ENCODE results near the gene STAT5B. TPM values are rescaled to one million over a fixed set of nuclear protein-coding genes. Genes with fewer than 3 reads are reported as not detected.

STAT5B gene
- total RNA-seq, 3 donors from 2014 or later = 97.2 to 130 (median 101) TPM

- Histone ChIP-seq H3K27me3 (no peaks in the 10 kb centered on the region), H3K36me3 (no peaks in the 10 kb centered on the region), H3K4me1 (peaks cover 16 to 27% of the 10 kb centered on the region in 2 donors), H3K4me3 (no peak overlapping the region), H3K27ac (peak overlapping the region; percentile 91 to 92), H3K9me3 (no peaks in the 10 kb centered on the region)
- DNase-seq (ENCODE audit: low spot score in 2 of 2) = peak in 1 of 2 donors; percentile 2
- TF ChIP-seq POLR2A (IDR thresholded peaks at IDR 0.05) (no peak), POLR2AphosphoS5 (IDR thresholded peaks at IDR 0.05) (no peak)
- TF ChIP-seq, protein P1, sequence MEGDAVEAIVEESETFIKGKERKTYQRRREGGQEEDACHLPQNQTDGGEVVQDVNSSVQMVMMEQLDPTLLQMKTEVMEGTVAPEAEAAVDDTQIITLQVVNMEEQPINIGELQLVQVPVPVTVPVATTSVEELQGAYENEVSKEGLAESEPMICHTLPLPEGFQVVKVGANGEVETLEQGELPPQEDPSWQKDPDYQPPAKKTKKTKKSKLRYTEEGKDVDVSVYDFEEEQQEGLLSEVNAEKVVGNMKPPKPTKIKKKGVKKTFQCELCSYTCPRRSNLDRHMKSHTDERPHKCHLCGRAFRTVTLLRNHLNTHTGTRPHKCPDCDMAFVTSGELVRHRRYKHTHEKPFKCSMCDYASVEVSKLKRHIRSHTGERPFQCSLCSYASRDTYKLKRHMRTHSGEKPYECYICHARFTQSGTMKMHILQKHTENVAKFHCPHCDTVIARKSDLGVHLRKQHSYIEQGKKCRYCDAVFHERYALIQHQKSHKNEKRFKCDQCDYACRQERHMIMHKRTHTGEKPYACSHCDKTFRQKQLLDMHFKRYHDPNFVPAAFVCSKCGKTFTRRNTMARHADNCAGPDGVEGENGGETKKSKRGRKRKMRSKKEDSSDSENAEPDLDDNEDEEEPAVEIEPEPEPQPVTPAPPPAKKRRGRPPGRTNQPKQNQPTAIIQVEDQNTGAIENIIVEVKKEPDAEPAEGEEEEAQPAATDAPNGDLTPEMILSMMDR (IDR thresholded peaks at IDR 0.05) = no peak
- intact Hi-C loops (cut with DNase I; ENCODE audit: low total_unique reads) = no loop called here
Measured at GRCh38 chr17:42284566-42284965, 8.4 kb upstream of the STAT5B start.

DNA sequence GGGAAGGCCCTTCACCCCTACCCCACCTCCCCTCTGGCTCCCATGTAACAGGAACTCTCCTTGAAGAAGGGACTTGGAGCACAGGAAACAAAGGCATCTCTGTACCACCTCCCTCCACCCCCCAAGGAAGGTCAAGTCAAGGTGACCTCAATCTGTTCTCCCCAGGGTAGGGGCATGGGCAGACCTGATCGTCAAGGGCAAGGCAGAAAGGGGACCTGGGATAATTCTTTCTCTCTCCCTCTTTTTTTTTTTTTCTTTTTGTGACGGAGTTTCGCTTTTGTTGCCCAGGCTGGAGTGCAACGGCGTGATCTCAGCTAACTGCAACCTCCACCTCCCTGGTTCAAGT is 7.8 kb upstream of the STAT5B start:
- Histone ChIP-seq H3K9me3 (no peaks in the 10 kb centered on the region), H3K4me3 (no peak overlapping the region), H3K36me3 (no peaks in the 10 kb centered on the region), H3K4me1 (peaks cover 12 to 27% of the 10 kb centered on the region in 2 donors), H3K27ac (peak overlapping the region; percentile 91 to 92), H3K27me3 (no peaks in the 10 kb centered on the region)
- no peak for TF ChIP-seq POLR2AphosphoS5 (IDR thresholded peaks at IDR 0.05)
- TF ChIP-seq, protein P1 (IDR thresholded peaks at IDR 0.05) = no peak
- no peak for TF ChIP-seq POLR2A (IDR thresholded peaks at IDR 0.05)
- no peak for DNase-seq (ENCODE audit: low spot score in 2 of 2)
- intact Hi-C loops (cut with DNase I; ENCODE audit: low total_unique reads) = no loop called here

GRCh38 chr17:42283241-42284023 is 7.2 kb upstream of the STAT5B start:
- no peak overlapping the region for H3K4me3 ChIP-seq
- no peaks in the 10 kb centered on the region for H3K27me3 ChIP-seq
- H3K4me1 ChIP-seq = peaks cover 12 to 27% of the 10 kb centered on the region in 2 donors
- no peaks in the 10 kb centered on the region for H3K36me3 ChIP-seq
- TF ChIP-seq POLR2AphosphoS5 (IDR thresholded peaks at IDR 0.05) = no peak
- TF ChIP-seq, protein P1 (IDR thresholded peaks at IDR 0.05) = no peak
- TF ChIP-seq POLR2A (IDR thresholded peaks at IDR 0.05) = no peak
- DNase-seq (ENCODE audit: low spot score in 2 of 2) = peak; percentile 43 to 67
- H3K27ac ChIP-seq = peak overlapping the region; percentile 91 to 92
- intact Hi-C loops (cut with DNase I; ENCODE audit: low total_unique reads) = no loop called here
- no peaks in the 10 kb centered on the region for H3K9me3 ChIP-seq

DNA sequence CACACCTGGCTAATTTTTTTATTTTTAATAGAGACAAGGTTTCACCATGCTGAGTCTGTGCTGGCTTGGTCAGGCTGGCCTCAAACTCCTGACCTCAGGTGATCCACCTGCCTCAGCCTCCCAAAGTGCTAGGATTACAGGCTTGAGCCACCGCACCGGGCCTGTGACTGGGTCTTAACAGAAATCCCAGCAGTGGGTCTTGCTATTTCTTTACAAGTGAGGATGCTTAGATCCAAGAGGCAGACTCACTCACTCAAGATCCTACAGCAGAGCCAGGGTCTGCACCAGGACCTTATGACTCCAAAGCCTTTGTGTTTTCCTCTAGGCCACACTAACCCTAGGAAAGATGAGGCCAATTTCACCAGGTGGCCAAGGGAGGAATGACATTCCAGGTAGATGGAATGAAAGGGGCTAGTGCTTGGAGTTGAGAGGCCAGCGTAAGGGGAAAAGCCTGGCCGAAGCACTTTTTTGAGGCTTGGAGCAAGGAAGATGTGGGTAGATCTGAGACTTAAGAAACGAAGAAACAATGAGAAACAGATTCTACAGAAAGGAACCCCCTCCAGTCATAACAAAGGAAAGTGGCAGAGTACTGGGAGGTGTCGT is 6.4 kb upstream of the STAT5B start:
- H3K36me3 ChIP-seq = no peaks in the 10 kb centered on the region
- peak in 1 of 2 donors; percentile 13 for DNase-seq (ENCODE audit: low spot score in 2 of 2)
- H3K27ac ChIP-seq = peak overlapping the region; percentile 91 to 92

More for the DNA sequence above, 6.4 kb upstream of the STAT5B start:
- no peak overlapping the region for H3K4me3 ChIP-seq
- no peak for TF ChIP-seq POLR2AphosphoS5 (IDR thresholded peaks at IDR 0.05)
- no peak for TF ChIP-seq POLR2A (IDR thresholded peaks at IDR 0.05)
- TF ChIP-seq, protein P1 (IDR thresholded peaks at IDR 0.05) = peak in 1 of 3 donors; percentile 22
- H3K27me3 ChIP-seq = no peaks in the 10 kb centered on the region
- intact Hi-C loops (cut with DNase I; ENCODE audit: low total_unique reads) = no loop called here
- H3K4me1 ChIP-seq = peaks cover 12 to 27% of the 10 kb centered on the region in 2 donors
- no peaks in the 10 kb centered on the region for H3K9me3 ChIP-seq
